Activated T-cell treated with anti-CD3 and anti-CD28 coated beads for 4 hours (primary cell): ENCODE results near the gene VWA8.
"Not testable (repeated sequence)": the region's sequence is repeated elsewhere in the genome, so short reads cannot be mapped to it uniquely, and the experiment has no call there.

ENCODE experiments used
- DNase-seq: peaks from one replicate; pipeline ENCODE4 v3.0.0-alpha.2; 2020

VWA8 gene

GRCh38 chr13:41546372-41547190, 414.3 kb downstream of the VWA8 start:
- no peak for DNase-seq

GRCh38 chr13:41545432-41545707, 415.5 kb downstream of the VWA8 start:
- no peak for DNase-seq

GRCh38 chr13:41543664-41544300, 417.1 kb downstream of the VWA8 start:
- DNase-seq, result no peak

GRCh38 chr13:41542799-41543198, 418.1 kb downstream of the VWA8 start:
- DNase-seq, result not testable (repeated sequence)

GRCh38 chr13:41542281-41542680, 418.6 kb downstream of the VWA8 start:
- no peak for DNase-seq

DNA sequence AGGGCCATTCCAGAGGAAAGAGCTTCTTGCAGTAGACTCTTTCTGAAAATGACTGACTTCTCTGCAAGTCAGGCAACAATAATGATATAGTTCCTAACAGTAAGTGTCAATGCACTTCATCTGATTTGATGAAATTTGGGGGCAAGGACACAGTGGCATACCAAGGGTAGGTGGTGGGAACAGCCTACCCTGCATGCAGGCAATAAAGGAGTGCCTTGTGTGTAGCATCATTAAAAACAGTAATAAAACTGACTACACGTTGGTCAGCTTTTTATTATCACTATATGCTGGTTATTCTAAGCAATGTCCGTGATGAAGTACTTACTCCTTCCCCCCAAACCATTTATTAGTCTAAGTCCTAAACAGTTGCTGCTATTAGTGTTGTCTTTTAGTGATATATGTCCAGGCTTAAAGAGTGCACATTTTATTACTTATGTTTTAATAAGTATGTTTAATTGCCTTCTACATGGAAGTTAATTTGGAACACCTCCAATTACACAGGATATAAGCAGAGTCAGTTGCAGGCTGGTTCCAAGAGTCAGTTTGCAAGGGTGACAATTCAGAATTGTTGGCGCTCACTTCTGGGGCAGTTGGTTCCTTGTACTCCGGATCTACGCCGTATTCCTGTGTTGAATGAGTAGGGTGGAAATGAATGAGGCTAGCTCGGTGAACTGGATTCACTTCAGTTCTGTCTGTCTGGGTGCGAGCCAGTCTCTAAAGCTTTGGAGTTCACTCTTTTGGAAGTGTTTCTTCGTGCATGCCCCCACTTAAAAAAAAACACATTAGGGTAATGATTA, 419.6 kb downstream of the VWA8 start:
- no peak for DNase-seq

DNA sequence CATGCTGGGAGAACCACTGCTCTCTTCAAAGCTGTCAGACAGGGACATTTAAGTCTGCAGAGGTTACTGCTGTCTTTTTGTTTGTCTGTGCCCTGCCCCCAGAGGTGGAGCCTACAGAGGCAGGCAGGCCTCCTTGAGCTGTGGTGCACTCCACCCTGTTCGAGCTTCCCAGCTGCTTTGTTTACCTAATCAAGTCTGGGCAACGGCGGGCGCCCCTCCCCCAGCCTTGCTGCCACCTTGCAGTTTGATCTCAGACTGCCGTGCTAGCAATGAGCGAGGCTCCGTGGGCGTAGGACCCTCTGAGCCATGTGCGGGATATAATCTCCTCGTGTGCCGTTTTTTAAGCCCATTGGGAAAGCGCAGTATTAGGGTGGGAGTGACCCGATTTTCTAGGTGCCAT, 420.7 kb downstream of the VWA8 start:
- not testable (repeated sequence) for DNase-seq

DNA sequence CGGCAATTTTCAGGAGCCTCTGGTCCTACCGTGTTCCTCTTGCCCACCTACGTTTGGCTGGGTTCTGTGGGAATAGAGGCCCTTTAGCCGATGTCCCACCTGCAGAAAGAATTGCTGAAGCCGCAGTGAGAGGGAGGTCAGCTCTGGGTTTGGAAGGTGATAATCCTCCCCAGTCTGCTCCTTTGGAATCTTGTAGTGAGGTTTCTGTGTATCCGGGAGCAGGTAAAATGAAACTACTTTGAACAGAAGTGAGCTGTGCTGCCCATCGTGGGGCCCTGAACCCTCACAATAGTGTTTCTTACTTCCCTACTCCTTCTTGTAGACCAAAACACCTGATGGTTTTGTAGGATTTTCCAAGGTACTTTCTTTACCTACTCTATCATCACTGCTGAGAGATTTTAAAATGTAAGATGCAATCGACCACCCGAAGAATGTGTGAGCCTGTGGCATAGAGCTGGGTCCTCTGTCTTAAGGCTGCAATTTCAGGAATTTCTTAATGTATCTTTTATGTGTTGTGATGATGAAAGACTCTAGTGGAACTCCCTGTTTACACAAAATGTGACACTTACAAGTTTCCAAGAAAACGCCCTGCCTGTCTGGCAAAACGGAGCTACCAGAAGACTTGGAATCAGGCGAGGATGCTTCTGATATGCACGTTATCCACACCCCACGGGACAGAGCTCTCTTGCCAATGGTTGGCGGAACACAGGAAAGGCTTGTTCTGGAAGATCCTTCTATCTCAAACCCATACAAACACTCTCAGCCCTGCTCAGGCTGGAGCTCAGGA, 427.4 kb downstream of the VWA8 start:
- no peak for DNase-seq

DNA sequence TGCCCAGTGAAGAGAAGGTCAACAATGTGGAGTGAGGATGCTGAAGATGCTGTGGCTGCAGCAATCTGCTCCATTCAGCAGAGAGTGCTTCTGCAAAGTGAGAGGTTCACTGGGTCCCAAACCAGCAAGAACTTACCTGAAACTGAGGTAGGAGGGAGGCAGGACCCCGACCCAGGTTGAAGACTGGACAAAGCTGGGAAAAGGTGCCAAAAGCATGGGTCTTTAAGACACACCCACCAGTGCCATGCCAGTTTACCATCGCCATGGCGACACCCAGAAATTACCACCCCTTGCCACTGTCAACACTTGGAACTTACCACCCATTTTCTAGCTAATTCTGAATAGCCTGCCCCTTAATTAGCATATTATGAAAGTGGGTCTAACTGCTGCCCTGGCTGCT, 432.9 kb downstream of the VWA8 start:
- no peak for DNase-seq

GRCh38 chr13:41520660-41521630, 440.0 kb downstream of the VWA8 start:
- no peak for DNase-seq

GRCh38 chr13:41520016-41520659, 440.8 kb downstream of the VWA8 start:
- no peak for DNase-seq
